Aorta (tissue), 5 donors: ENCODE data around the gene GLRA1. TPM values are rescaled to one million over a fixed set of nuclear protein-coding genes. Genes with fewer than 3 reads are reported as not detected.

Source experiments
- ATAC-seq: fragments of 200-7000 bp; cut with Tn5 transposase; one replicate; pipeline ENCODE4 v1.9.1; 2022; ENCODE audit warnings: moderate library complexity; ENCODE audit not compliant: low FRiP score
- DNase-seq, 2 donors: peaks; one replicate each; pipeline ENCODE4 v3.0.0-alpha.2; 2020
- H3K27ac ChIP-seq, 2 donors: one replicate each; pipeline ENCODE4 v1.5.1; 2013; ENCODE audit warnings: low read length in 2 of 2, mild to moderate bottlenecking in 2 of 2, moderate library complexity in 2 of 2, control low read depth in 1 of 2, inconsistent platforms in 1 of 2, low read depth in 1 of 2
- H3K27me3 ChIP-seq, 2 donors: one replicate each; pipeline ENCODE4 v1.6.1; 2013; ENCODE audit warnings: control low read depth in 1 of 2, low read length in 1 of 2, mild to moderate bottlenecking in 1 of 2, moderate library complexity in 1 of 2; ENCODE audit not compliant: insufficient read depth in 2 of 2, control insufficient read depth in 1 of 2
- H3K36me3 ChIP-seq, 2 donors: one replicate each; pipeline ENCODE4 v1.6.1; 2013; ENCODE audit warnings: control low read depth in 1 of 2, low read length in 1 of 2, mild to moderate bottlenecking in 1 of 2; ENCODE audit not compliant: insufficient read depth in 2 of 2, control insufficient read depth in 1 of 2
- H3K4me1 ChIP-seq, 2 donors: one replicate each; pipeline ENCODE4 v1.6.1; 2013; ENCODE audit warnings: low read length in 2 of 2, control low read depth in 1 of 2, mild to moderate bottlenecking in 1 of 2, moderate library complexity in 1 of 2; ENCODE audit not compliant: insufficient read depth in 2 of 2, control insufficient read depth in 1 of 2
- H3K4me3 ChIP-seq, 2 donors: one replicate each; pipeline ENCODE4 v1.5.1; 2013; ENCODE audit warnings: low read length in 2 of 2, control low read depth in 1 of 2, mild to moderate bottlenecking in 1 of 2
- H3K9me3 ChIP-seq: one replicate; pipeline ENCODE4 v1.6.1; 2013; ENCODE audit warnings: mild to moderate bottlenecking, low read length; ENCODE audit not compliant: control insufficient read depth
- WGBS, 2 donors: extraction: QIAGEN DNeasy Blood & Tissue Kit; methylation state at CpG; one replicate each; pipeline ENCODE4 v1.1.7; 2013; 5-methylcytosine and 5-hydroxymethylcytosine counted together
- intact Hi-C, 2 donors: fragments of 100-400 bp; cut with DNase I; formaldehyde crosslinking; loops; one replicate each; pipeline versions ENCODE4 v1.14.2 to v1.15.0; 2022
- long read RNA-seq, 2 donors: library from polyadenylated mRNA; unstranded; transcript quantifications; one replicate each; pipeline ENCODE4 v2.0.0, GENCODE V29; 2020 to 2021
- polyA plus RNA-seq, 2 donors: library from polyadenylated mRNA; stranded (reverse); fragments of 200-250 nt; gene quantifications; one replicate each; pipeline ENCODE4 v1.2.3, GENCODE V29; 2013
- total RNA-seq, 2 donors: library from RNA; stranded (reverse); fragmentation: NEBNext Ultra II Directional; extraction: Animal tissue kit (Norgen Biotek cat#: 25700); gene quantifications; one replicate each; pipeline ENCODE4 v1.2.1, GENCODE V29; 2021
- donor health status: healthy with polysubstance abuse.
- donor health status: Bipolar disorder and iron deficiency.
- donor health status: DM: no; HTN: no; CAD: no.
- donor health status: DM: no; HTN: no; CAD: no.
- donor health status: DM: yes; HTN: yes; CAD: no.

The GLRA1 gene
- total RNA-seq (not detected), polyA plus RNA-seq (not detected)
- long read RNA-seq, donor 1, partial matches to known transcripts = 0 of 3 reads
- long read RNA-seq, donor 1, other reads (novel, unspliced or antisense) = 3 of 3 reads
- long read RNA-seq, donor 2 = 0 reads

DNA sequence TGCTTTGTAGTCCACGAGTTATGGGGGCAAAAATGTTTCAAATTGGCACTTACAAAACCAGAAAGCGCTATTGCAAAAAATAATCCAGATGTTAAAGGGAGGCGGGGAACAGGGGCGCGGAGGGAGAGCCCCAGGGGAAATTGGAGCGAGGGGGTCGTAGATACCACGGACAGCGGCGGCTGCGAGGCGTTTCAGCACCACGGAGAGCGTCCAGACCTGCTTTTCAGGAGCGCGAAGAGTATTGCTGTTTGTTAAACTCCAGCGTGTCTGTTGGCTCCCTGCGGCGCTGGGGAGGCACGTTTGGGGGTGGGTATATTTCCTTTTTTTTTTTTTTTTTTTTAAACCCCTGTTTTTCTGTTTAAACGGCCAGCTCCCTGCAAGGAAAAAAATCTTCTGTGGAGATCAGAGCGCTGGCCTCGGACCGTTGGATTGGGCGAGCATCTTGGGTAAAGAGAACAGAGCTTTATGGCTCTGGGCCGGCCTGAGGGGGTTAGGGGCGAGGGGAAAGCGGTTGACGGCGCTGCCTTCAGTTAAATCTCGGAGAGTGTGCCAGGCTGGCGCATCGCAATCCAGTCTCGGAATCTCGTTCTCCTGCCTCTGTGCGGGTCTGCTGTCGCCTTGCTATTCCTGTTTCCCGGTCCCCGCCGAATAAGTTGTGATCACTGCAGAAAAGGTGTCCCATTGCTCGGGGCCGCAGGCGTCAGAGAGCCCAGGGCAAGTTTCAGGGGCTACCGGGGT lies at the start of gene GLRA1:
Gene GLRA1 (minus strand): TSS at position 288 of the 738 bp plus-strand sequence. CDS start 302 bp downstream, outside the sequence.
- H3K36me3 ChIP-seq = no peaks in the 10 kb centered on the region
- peak; percentile 78 for ATAC-seq
- H3K4me1 ChIP-seq = no peaks in the 10 kb centered on the region
- DNase-seq = peak; percentile 69 to 88
- H3K27me3 ChIP-seq = peaks cover 0 to 2% of the 10 kb centered on the region in 2 donors
- intact Hi-C loops = no loop called here
- H3K4me3 ChIP-seq = no peak within 1 kb of the TSS
- no peak within 1 kb of the TSS for H3K27ac ChIP-seq
- 3 to 4% methylated on average over 44 of the region's 44 CpGs for WGBS, 2 donors
- H3K9me3 ChIP-seq = peaks cover 1% of the 10 kb centered on the region

DNA sequence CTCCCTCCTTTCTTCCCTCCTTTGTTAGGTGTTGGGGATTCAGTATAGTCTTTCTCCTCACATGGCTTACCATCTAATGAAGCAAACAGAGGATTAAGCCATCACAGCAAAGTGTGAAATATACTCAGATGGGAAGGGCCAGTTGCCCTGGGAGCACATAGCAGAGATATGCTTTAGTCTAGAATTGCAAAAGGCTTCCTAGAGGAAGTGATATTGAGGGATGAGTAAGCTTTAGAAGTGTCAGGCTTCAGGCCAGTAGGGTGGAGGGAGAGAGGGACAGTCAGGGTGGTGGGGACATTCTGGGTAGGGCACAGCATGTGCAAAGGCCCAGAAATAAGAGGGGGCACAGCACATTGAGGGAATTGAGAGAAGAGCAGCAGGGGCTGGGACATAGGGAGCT lies 46.2 kb upstream of the GLRA1 start:
- no peak for ATAC-seq
- intact Hi-C loops = no loop called here
- Histone ChIP-seq H3K27ac (no peak overlapping the region), H3K4me3 (no peak overlapping the region), H3K4me1 (no peaks in the 10 kb centered on the region), H3K36me3 (no peaks in the 10 kb centered on the region), H3K27me3 (no peaks in the 10 kb centered on the region), H3K9me3 (peaks cover 3% of the 10 kb centered on the region)
- DNase-seq = no peak

GRCh38 chr5:151967865-151968264 lies 43.2 kb upstream of the GLRA1 start:
- no peaks in the 10 kb centered on the region for H3K27me3 ChIP-seq
- no peaks in the 10 kb centered on the region for H3K36me3 ChIP-seq
- peaks cover 3% of the 10 kb centered on the region for H3K9me3 ChIP-seq
- intact Hi-C loops = no loop called here
- H3K4me3 ChIP-seq = no peak overlapping the region
- no peak for DNase-seq
- H3K27ac ChIP-seq = no peak overlapping the region
- 72 to 81% methylated on average over 6 of the region's 6 CpGs for WGBS, 2 donors
- H3K4me1 ChIP-seq = no peaks in the 10 kb centered on the region
- no peak for ATAC-seq

GRCh38 chr5:151966046-151966445 lies 41.4 kb upstream of the GLRA1 start:
- no peaks in the 10 kb centered on the region for H3K27me3 ChIP-seq
- intact Hi-C loops = no loop called here
- no peak overlapping the region for H3K27ac ChIP-seq
- DNase-seq (no peak), ATAC-seq (no peak)
- no peaks in the 10 kb centered on the region for H3K4me1 ChIP-seq
- peaks cover 3% of the 10 kb centered on the region for H3K9me3 ChIP-seq
- no peaks in the 10 kb centered on the region for H3K36me3 ChIP-seq
- WGBS, 2 donors = 86 to 92% methylated on average over 1 of the region's 1 CpG
- H3K4me3 ChIP-seq = no peak overlapping the region

DNA sequence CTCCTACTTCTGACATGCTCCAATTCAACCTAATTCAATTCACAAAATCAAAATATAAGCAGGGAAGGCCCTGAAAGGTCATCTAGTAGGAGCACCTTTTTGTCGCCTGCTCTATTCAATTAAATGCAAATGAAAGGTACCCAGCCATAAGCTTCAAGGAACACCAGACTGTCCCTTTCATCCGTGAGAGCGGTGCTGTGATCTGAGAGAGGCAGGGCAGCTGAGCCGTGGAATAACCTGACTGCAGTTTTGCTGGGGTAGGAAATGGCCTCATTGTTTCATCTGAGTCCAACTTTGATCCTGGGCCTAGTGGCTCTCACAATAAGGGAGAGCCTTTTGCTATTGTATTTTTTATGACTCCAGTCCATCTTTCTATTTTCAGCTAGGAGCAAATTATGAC lies 39.8 kb upstream of the GLRA1 start:
- no peak for ATAC-seq
- WGBS, 2 donors = 88 to 91% methylated on average over 4 of the region's 4 CpGs
- intact Hi-C loops = no loop called here

GRCh38 chr5:151961557-151961956 lies 36.9 kb upstream of the GLRA1 start:
- no peak overlapping the region for H3K4me3 ChIP-seq
- 46 to 50% methylated on average over 2 of the region's 2 CpGs for WGBS, 2 donors
- no peaks in the 10 kb centered on the region for H3K36me3 ChIP-seq
- intact Hi-C loops = no loop called here
- no peaks in the 10 kb centered on the region for H3K4me1 ChIP-seq
- no peak overlapping the region for H3K27ac ChIP-seq
- DNase-seq (no peak), ATAC-seq (no peak)
- no peaks in the 10 kb centered on the region for H3K27me3 ChIP-seq
- H3K9me3 ChIP-seq = peaks cover 3% of the 10 kb centered on the region

More for the DNA sequence above, 39.8 kb upstream of the GLRA1 start:
- no peak overlapping the region for H3K27ac ChIP-seq
- H3K4me3 ChIP-seq = no peak overlapping the region
- H3K9me3 ChIP-seq = peaks cover 3% of the 10 kb centered on the region
- no peaks in the 10 kb centered on the region for H3K27me3 ChIP-seq
- DNase-seq = no peak
- H3K4me1 ChIP-seq = no peaks in the 10 kb centered on the region
- H3K36me3 ChIP-seq = no peaks in the 10 kb centered on the region

DNA sequence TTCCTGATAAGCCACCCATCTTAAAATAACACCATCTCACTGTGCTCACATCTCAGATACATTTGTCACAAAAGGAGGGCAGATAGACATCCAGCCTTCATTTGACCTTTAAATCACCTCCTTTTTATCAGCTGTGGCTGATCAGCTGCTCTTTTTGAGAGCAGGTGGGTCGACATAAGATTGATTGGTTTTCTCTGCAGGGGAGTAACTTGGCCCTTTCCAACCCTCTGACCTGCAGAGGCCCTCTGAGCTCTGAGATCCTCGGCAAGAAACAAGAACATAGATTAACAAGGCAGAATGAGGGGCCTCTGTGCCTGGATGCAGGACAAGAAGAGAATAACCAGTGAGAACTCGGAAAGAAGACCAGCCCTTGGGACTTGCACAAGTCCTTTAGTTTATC lies 33.5 kb upstream of the GLRA1 start:
- Histone ChIP-seq H3K4me3 (no peak overlapping the region), H3K4me1 (no peaks in the 10 kb centered on the region), H3K27me3 (no peaks in the 10 kb centered on the region), H3K9me3 (no peaks in the 10 kb centered on the region), H3K36me3 (no peaks in the 10 kb centered on the region), H3K27ac (no peak overlapping the region)
- 54 to 59% methylated on average over 3 of the region's 3 CpGs for WGBS, 2 donors
- DNase-seq (no peak), ATAC-seq (no peak)
- intact Hi-C loops = no loop called here

- DNase-seq (no peak), ATAC-seq (no peak)
- no peak overlapping the region for H3K4me3 ChIP-seq
- intact Hi-C loops = no loop called here
- WGBS, 2 donors = 90 to 91% methylated on average over 3 of the region's 3 CpGs
- H3K9me3 ChIP-seq = no peaks in the 10 kb centered on the region
- H3K4me1 ChIP-seq = no peaks in the 10 kb centered on the region
- no peaks in the 10 kb centered on the region for H3K36me3 ChIP-seq
- H3K27me3 ChIP-seq = no peaks in the 10 kb centered on the region
- no peak overlapping the region for H3K27ac ChIP-seq
Observed at GRCh38 chr5:151956725-151957124, 32.1 kb upstream of the GLRA1 start.

DNA sequence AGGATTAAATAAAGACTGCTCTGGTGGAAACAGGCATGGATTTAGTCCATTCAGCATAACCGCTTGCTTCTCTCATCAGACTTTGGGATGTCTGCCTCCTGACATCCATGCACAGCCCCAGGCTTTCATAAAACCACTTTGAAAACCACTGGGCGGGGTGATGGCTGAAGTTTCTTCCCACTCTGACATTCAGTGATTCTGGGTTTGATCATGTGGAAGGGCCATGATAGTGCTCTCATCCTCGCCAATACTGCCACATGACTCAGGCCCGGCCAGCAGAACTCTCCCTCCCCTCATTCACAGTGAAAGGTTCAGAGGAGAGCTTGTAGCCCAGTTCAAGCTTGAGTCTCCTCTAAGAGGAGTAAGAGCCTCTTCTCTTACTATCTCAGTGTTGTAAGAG lies 29.6 kb upstream of the GLRA1 start:
- Histone ChIP-seq H3K9me3 (no peaks in the 10 kb centered on the region), H3K27ac (no peak overlapping the region), H3K4me3 (no peak overlapping the region), H3K27me3 (no peaks in the 10 kb centered on the region), H3K36me3 (no peaks in the 10 kb centered on the region), H3K4me1 (no peaks in the 10 kb centered on the region)
- DNase-seq (no peak), ATAC-seq (no peak)
- WGBS, 2 donors = 96 to 97% methylated on average over 4 of the region's 4 CpGs
- intact Hi-C loops = no loop called here
